Left cardiac atrium (tissue), 4 donors: ENCODE measurements around the gene MAGI2. TPM values are rescaled to one million over a fixed set of nuclear protein-coding genes. Genes with fewer than 3 reads are reported as not detected.
A peak's percentile ranks its signal among the peaks of the same experiment; 100 is the strongest.
"Not testable (repeated sequence)": the region's sequence is repeated elsewhere in the genome, so short reads cannot be mapped to it uniquely, and the experiment has no call there.

ENCODE experiments used
- ATAC-seq, 2 donors: fragments of 200-7000 bp; cut with Tn5 transposase; one replicate each; pipeline ENCODE4 v1.9.1; 2020; ENCODE audit warnings: mild to moderate bottlenecking in 2 of 2, moderate library complexity in 2 of 2
- DNase-seq: peaks from one replicate; pipeline ENCODE4 v3.0.0-alpha.2; 2020
- intact Hi-C, 2 donors: fragments of 100-400 bp; cut with DNase I; formaldehyde crosslinking; loops; one replicate each; pipeline versions ENCODE4 v1.14.1 to v1.15.1; 2022 to 2023
- total RNA-seq, 2 donors: library from RNA; stranded (reverse); fragmentation: NEBNext Ultra II Directional; extraction: Animal tissue kit (Norgen Biotek cat#: 25700); gene quantifications; one replicate each; pipeline ENCODE4 v1.2.1, GENCODE V29; 2021
- donor health status: DM: no; HTN: yes; CAD: no.
- donor health status: DM: no; HTN: yes; CAD: no; lungs with severe emphysema.
- donor health status: DM: yes; HTN: yes; CAD: no.
- donor health status: Dilated cardiomyopathy.

MAGI2 gene
- total RNA-seq, 2 donors from 2014 or later = 7.2 to 8.7 TPM

DNA sequence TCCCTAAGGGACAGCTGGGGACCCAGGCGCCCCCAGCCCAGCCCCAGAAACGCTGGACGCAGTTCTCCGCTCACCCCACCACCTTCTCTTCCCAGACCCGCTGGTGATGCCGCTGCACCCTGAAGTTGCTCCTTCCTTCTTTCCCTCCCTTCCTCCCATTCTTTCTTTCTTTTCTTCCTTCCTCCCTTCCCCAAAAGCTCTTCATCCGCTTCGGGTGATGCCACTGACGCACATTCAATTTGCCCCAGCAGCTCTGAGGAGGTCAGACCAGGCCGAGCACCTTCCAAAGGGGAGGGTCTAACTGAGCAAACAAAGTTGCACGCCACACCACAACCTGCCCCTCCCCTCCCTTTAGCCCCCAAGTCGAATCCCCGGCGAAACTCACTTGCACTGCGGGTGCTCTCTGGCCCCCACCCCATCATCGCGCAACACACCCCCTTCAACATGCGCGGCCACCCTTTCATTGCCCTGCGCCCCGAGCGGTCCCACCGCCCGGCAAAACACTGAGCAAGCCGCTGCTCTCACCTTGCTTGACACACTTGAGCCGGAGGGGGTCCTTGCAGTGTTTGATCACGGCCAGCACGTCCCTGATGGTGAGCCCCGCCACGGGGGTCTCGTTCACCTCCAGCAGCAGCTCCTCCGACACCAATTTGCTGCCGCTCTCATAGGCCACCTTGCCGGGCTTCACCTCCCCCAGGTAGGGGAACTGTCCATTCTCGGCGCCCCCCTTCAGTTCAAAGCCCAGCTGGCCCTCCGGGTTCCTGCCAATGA lies 787 bp downstream of the MAGI2 start:
- DNase-seq (peak; percentile 33), ATAC-seq (peak; percentile 18 to 23)
- intact Hi-C loops = loop anchor here in 1 of 2 donors (10.0 kb wide), 1 partner anchor 148 kb away; no protein-coding TSS in a partner anchor

DNA sequence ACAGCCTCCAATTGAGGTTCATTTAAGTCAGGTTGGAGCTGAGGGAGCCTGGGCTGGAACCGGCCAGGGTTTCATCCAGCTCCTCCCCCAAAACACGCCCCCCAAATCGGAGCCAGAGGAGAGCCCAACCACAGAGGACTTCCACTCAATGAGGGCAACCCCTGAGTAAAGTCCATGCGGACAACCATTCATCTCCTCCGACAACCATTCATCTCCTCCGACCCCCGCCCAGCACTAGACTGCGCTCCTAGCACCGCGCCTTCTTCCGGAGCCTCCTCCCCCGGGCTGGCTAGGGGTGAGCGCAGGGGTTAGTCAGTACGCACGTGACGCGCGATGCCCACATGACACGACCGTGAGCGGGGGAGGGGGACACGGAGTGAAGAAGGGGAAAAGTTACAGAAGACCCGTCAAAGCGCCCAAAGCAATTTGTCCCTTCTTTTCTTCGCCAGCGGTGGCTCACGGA lies 1.4 kb downstream of the MAGI2 start:
- intact Hi-C loops = loop anchor here in 1 of 2 donors (10.0 kb wide), 1 partner anchor 147 kb away; no protein-coding TSS in a partner anchor
- ATAC-seq (peak; percentile 78 to 85), DNase-seq (peak; percentile 87)

DNA sequence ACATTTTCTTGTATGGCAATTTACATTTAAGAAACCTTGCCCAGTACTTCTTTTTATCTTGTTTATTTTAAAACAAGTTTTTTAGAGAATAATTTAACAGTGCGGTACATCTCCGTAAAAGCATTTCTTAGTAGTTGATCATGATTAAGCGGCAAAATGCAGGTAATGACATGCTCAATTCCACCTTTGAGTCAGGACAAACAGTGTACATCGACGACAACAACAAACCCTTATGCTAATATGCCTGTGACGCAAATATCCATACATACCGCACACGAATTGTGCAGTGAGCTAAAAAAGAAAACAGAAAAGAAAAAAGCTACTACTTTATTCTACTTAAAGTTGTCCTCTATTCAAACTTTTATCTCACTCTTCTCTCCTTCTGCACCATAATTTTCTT lies 1.9 kb downstream of the MAGI2 start:
- DNase-seq = no peak
- intact Hi-C loops = loop anchor here in 1 of 2 donors (10.0 kb wide), 1 partner anchor 147 kb away; no protein-coding TSS in a partner anchor
- no peak for ATAC-seq

DNA sequence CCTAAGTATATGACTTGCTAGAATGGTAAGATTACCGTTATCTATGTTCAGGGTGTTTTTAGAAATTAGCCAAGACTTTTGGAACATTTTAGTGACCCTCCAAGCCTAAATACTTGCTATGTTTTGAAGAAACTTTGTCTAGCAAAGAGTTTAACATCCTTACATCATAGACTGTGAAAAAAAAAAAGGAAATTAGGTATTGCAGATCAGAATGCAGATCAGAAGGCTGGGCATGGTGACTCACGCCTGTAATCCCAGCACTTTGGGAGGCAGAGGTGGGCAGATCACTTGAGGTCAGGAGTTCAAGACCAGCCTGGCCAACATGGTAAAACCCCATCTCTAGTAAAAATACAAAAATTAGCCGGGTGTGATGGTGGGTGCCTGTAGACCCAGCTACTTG lies 10.7 kb downstream of the MAGI2 start:
- ATAC-seq, DNase-seq, intact Hi-C loops: not testable (repeated sequence)

DNA sequence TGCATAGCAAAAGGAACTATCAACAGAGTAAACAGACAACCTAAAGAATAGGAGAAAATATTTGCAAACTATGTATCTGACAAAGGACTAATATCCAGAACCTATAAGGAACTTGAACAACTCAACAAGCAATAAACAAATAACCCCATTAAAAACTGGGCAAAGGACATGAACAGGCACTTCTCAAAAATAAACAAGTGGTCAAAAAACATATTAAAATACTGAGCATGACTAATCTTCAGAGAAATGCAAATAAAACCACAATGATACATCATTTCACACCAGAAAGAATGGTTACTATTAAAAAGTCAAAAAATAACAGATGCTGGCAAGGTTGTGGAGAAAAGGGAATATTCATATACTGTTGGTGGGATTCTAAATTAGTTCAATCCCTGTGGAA lies 17.1 kb downstream of the MAGI2 start:
- no peak for ATAC-seq
- intact Hi-C loops = no loop called here
- DNase-seq = no peak

DNA sequence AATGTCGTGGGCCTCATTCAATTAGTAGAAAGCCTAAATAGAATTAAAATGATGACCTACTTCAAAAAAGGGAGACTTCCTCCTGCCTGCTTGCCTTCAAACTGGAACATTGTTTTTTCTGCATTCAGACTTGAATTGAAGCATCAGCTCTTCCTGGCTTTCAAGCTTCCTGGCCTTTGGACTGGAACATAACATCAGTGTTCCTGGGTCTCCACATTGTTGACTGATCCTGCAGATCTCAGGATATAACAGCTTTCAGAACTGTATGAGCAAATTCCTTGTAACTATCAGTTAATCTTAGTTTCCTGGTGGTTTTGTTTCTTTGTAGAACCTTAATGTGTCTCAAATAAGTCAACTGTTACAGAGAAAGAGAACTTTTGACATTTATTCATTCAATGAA lies 18.6 kb downstream of the MAGI2 start:
- ATAC-seq (no peak), DNase-seq (no peak)
- intact Hi-C loops = no loop called here

DNA sequence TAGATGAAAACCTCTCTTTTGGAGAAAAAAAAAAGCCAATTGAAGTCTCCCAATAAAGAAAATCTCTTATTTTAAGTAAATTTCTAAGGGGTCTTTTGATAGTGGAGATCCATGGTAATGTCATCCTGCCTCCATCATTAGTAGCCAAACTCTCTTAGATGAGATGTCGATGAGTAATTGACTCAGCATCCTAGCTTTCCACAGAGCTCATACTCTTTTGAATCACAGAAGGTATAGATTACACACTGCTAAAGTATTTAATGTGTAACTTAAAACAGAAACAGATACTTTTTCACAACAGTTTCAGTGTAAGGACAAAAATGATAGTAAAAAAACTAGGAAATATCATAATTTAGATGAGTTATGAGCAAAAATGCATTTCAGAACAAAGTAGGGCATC lies 19.4 kb downstream of the MAGI2 start:
- DNase-seq (no peak), ATAC-seq (no peak)
- intact Hi-C loops = no loop called here

DNA sequence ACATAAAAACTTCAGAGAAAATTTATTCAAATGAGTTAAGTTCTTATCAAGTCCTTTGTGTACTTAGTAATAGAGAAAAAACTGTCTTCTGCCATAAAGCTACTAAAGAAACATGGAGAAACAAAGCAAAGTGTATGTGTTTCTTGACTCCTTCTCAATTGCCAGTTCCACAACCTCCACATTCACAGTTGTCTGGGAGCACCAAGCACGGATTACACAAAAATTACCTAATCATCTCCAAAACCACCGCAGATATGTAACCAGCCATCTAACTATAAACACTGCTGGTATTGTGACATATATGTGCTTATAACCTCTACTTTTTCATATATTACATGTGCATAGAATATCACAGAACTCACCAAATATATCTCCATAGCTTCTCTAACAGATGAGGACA lies 23.1 kb downstream of the MAGI2 start:
- no peak for ATAC-seq
- no peak for DNase-seq
- intact Hi-C loops = no loop called here

DNA sequence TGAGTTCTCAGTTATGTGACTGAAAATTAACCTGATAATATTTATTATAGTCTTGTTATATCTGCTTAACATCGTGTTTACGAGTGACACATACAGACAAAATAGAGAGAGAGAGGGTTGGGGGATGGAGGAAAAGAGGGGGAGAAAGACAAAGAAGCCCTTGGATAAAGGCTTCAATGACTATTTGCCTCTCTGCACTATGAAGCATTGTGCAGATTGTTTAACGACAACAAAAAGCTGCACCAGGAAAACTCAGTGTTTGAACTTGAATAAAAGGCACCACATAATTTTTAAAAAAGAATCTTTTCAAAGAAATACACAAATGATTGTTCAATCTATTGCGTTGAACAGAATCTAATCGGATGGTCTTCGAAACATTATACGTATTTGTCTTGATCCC lies 27.8 kb downstream of the MAGI2 start:
- DNase-seq (no peak), ATAC-seq (no peak)
- intact Hi-C loops = no loop called here

DNA sequence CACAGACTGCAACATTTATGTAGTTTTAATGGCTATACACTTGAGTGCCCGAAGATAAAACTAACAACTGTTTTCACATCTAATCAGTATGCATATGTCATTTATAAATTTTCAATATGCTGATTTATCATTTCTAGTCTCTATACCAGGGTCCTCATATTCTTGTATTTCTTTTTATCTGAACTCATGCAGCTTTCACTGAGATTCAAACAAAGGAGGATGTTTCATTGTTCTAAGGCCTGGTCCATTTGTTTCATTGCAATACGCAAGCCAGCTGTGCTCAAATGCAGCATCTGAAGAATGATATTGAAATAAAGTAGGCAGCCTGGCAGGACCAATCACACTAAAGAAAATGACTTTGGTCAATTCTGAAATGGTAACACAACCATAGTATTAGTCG lies 31.7 kb downstream of the MAGI2 start:
- ATAC-seq (no peak), DNase-seq (no peak)
- intact Hi-C loops = no loop called here

DNA sequence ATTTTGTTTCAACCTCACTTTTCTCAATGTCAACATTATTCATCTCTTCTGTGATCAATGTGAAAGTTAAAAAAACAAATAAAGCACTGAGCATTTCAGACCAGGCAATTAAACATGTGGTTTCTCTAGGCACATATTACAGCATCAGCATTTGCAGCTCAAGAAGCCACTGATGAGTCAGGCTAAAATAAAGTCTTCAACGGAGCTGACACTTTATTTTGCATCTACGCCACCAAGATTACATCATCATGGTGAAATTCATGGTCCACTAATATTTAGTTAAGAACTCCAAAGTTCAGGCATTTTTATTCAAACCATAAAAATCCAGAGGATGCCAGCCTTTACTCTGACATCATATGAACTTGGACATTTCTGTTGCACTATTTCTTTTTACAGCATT lies 33.0 kb downstream of the MAGI2 start:
- DNase-seq (no peak), ATAC-seq (peak; percentile 59 to 77)
- intact Hi-C loops = no loop called here

DNA sequence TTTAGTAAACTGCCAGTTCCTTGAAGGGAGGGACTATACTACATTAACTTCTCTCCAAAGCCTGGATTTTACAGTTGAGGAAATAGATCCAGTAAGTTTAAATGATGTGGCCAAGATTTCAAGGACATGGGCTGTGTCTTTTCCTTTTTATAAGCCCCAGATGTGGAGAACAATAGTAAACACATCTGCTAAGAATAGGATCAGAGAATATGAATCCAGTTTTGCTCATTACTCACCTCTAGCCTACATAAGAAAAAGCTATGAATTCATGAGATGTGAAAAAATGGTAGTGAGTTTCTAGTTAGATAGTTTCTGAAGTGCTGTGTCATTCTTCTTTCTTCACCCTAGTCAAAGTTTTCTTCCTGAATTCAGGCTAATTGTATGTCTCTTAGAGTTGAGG lies 38.6 kb downstream of the MAGI2 start:
- ATAC-seq = no peak
- intact Hi-C loops = no loop called here
- DNase-seq = no peak

DNA sequence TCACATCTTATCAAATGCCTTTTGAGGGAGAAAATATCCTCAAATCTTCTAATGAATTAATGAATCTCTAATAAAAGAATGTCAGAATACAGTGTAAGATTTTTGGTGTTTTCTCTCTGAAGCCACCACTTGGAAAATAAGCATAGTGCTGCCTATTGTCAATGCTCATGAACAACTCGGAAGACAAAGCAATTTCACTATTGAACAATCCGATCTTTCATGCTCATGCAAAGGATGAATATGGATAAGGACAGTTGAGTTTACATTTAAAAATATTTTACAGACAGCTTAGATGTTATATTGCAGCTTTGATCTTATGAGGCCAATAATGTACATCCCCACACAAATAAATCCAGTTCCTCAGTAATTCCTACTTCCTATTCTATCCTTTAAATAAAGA lies 40.6 kb downstream of the MAGI2 start:
- no peak for ATAC-seq
- intact Hi-C loops = no loop called here
- no peak for DNase-seq

DNA sequence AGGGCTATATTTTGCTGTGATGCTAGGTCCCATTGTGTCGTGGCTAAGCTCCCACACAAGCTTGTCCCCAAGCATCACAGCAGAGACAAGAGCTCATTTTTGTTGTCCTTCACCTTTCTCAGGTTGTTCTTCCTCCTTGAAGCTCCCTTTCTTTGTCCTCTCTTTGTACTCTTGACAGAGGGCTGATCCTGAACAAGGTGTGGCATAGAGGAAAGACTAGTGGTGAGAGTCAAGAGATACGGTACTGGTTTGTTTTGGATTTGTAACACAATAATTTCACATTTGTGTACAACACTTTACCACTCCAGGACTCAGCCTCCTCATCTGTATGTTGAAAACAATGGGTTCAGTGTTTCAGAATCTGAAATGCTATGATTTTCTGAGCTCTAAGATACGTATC lies 41.0 kb downstream of the MAGI2 start:
- DNase-seq (no peak), ATAC-seq (no peak)
- intact Hi-C loops = no loop called here

DNA sequence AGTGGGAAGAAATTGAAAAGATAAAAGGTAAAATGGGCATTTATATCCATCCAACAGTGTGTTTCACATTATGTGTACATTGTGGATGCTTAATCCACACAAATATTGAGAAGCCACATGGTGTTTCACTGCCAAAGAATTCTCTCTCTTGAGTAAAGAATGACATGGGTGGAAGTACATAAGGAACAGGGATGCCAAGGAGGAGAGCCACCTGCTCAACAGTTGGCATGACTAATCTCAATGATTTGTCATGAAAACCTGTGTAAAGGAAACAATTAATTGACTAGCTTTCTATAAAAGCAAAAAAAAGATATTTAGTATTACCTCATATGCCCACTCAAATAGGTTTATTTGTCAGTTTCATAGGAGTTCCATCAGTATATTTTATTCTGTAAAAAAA lies 43.1 kb downstream of the MAGI2 start:
- intact Hi-C loops = no loop called here
- ATAC-seq (no peak), DNase-seq (no peak)

DNA sequence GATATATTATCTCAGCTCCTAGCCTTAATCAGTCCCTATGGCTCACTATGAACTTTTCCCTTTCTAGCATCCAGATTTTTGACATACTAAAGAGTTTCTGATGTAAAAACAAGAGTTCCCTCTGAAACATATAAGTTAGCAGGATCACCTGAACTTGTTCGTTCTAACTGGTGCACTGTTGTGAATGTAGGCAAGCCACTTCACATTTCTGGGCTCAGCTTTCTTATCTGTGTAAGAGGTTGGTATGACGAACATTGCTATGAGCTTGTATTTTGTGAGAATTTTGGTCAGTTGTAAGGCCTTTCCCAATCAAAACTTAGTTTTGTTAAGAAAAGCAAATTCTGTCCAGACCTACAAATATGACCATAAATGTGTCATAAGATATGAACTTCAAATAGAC lies 46.1 kb downstream of the MAGI2 start:
- peak in 1 of 2 donors; percentile 30 for ATAC-seq
- no peak for DNase-seq
- intact Hi-C loops = no loop called here

DNA sequence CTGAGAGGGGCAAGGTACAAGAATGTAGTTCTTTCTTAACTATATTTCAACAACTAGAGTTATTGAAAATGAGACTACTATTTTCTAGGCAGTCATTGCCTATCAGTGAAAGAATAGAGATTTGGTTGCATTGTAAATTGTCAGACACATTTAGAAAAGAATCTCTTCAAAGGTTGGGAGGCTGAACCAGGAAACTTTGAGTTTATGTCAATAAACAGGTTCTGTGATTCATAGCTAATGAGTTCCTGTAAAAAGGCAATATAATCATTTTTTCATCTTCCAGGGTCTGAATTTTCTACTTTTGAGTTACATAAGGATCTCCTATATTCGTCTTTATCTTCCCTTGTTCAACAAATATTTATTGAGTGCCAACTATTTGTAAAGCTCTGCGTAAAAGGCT lies 47.1 kb downstream of the MAGI2 start:
- no peak for DNase-seq
- intact Hi-C loops = no loop called here
- no peak for ATAC-seq

DNA sequence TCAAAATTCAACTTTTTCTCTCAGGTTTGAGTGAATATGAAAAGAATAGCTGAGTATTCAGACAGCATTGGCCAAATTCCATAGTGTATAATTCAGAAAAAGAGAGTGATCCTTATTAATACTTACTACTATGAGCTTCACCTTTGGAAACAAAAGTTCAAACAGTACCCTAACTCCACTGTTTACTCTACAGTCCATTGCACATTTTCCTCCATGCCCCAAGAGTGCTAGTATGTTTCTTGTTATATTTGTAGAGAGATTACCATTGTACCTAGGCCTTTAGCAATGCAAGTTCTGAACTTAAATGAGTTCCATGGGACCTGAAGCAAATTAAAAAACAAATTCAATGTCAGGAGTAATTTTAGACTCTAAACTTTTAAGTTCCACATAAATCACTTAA lies 48.1 kb downstream of the MAGI2 start:
- intact Hi-C loops = no loop called here
- ATAC-seq (no peak), DNase-seq (no peak)

DNA sequence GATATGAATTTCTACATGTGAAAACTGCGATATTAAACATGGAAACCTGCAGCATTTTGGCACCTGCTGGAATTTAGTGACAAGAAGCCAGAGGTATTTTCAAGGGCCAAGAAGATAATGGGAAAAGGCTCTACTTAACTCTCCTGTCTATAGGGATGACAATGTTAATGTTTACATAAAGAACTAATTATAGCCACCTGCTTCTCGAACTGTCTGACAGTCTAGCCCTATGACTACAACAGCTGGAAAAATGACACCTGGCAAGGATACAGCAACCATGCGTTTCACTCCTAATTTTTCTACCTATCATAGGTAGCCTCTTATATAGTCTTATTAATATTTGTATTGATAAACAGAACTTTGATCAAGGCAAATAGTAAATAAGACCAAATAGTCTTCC lies 49.6 kb downstream of the MAGI2 start:
- intact Hi-C loops = no loop called here
- no peak for ATAC-seq
- no peak for DNase-seq

DNA sequence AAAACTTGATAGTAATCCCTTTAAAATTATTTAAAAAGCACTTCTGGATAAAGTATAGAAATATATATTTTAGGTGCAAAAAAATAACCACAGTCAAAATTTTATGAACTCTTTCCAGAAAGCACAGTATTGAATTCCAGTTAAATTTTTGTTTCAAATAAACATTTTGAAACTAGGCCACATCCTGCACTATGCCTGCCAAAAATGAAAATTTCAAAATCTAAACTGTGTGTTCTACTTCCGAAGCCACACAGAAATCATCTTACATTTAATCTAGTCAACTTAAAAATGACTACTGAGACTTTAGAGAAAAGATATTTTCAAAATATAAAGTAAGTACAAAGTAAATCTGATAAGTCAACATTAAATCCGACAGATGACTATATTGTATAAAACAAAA lies 50.0 kb downstream of the MAGI2 start:
- DNase-seq = no peak
- intact Hi-C loops = no loop called here
- peak; percentile 27 to 34 for ATAC-seq

DNA sequence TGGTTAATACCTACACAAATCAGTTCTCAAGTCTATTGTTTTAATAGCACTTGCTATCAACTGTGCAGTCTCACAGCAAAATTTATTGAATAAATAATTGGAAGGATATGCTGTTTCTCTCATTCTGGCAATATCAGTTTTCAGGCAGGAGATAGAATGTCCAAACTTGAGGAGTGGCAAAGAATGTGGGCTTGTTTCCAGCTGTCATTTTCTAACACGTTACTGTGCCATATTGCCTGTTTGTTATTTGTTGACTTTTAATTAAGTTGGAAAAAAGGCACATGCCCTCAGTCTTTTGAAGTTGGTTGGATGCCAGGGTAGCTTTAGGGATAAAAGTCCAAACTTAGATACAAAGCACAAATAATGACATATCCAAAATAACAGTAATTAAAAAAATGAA lies 52.2 kb downstream of the MAGI2 start:
- intact Hi-C loops = no loop called here
- DNase-seq (no peak), ATAC-seq (no peak)
